Measurements from ENCODE around the gene ADAMTSL1. TPM values are rescaled to one million over a fixed set of nuclear protein-coding genes. Genes with fewer than 3 reads are reported as not detected.

ADAMTSL1 gene
- total and polyA plus RNA-seq, 2 of the 8 experiments (the other 6 are each of a cell fraction or from before 2014, with no cell fraction given) = 0.84 to 1.1 TPM

- FAIRE-seq = no peak
- Histone ChIP-seq H3K27me3 (replicated peaks in 1 of 4; ENCODE audit: control insufficient read depth in 3 of 4, extremely low read depth in 1 of 4, insufficient read depth in 3 of 4, low read length in 3 of 4) (no peaks in the 10 kb centered on the region), H3K4me1 (replicated peaks in 1 of 4; ENCODE audit: control insufficient read depth in 3 of 4, insufficient read depth in 4 of 4, low read length in 3 of 4) (no peaks in the 10 kb centered on the region), H3K79me1 (ENCODE audit: low read depth, low read length) (no peaks in the 10 kb centered on the region), H3K23me2 (ENCODE audit: low read depth, low read length) (no peaks in the 10 kb centered on the region), H3K18ac (ENCODE audit: extremely low read depth, low read length) (no peak overlapping the region), H2BK5ac (ENCODE audit: low read depth, low read length) (no peak overlapping the region), H2AFZ (ENCODE audit: low read length) (no peak overlapping the region), H3K9ac (replicated peaks in 1 of 4; ENCODE audit: extremely low read depth in 1 of 4, low read depth in 3 of 4, low read length in 3 of 4) (no peak overlapping the region), H3K9me3 (ENCODE audit: insufficient read depth in 2 of 2, low read depth in 1 of 2, low read length in 1 of 2) (no peaks in the 10 kb centered on the region), H4K91ac (replicated peaks; ENCODE audit: insufficient read length, low read length) (no peak overlapping the region), H2AK5ac (ENCODE audit: low read depth, low read length) (no peak overlapping the region), H2BK120ac (replicated peaks; ENCODE audit: low read depth, low read length) (no peak overlapping the region), H2BK12ac (ENCODE audit: low read depth, low read length) (no peak overlapping the region), H3K14ac (ENCODE audit: insufficient read length) (no peak overlapping the region), H3K27ac (ENCODE audit: low read depth, low read length) (no peak overlapping the region), H2BK20ac (ENCODE audit: low read length) (no peak overlapping the region), H3K36me3 (ENCODE audit: control insufficient read depth in 2 of 4, insufficient read depth in 4 of 4, low read length in 3 of 4) (no peaks in the 10 kb centered on the region), H3K56ac (replicated peaks; ENCODE audit: insufficient read length, low read depth, low read length) (no peak overlapping the region), H3K79me2 (ENCODE audit: control insufficient read depth in 1 of 2, insufficient read depth in 2 of 2, low read length in 2 of 2) (no peaks in the 10 kb centered on the region), H3K23ac (ENCODE audit: insufficient read length) (no peak overlapping the region), H4K20me1 (replicated peaks in 1 of 2; ENCODE audit: control insufficient read depth in 1 of 2, insufficient read depth in 2 of 2, low read length in 2 of 2) (no peaks in the 10 kb centered on the region), H4K5ac (ENCODE audit: insufficient read length, low read depth, low read length) (no peak overlapping the region), H3K4me3 (ENCODE audit: extremely low read depth in 1 of 4, insufficient read depth in 2 of 4, low read depth in 3 of 4, low read length in 4 of 4) (no peak overlapping the region), H4K8ac (ENCODE audit: extremely low read depth, insufficient read depth, low read length) (no peak overlapping the region), H3K4me2 (ENCODE audit: insufficient read depth in 1 of 2, low read depth in 2 of 2, low read length in 2 of 2) (no peak overlapping the region), H2BK15ac (ENCODE audit: low read length) (no peak overlapping the region), H3K4ac (replicated peaks; ENCODE audit: insufficient read length, low read depth, low read length) (no peak overlapping the region)
- POLR2A ChIA-PET (ENCODE audit: partially characterized antibody) = no interaction called here
- WGBS, 2 experiments (ENCODE audit: extremely low coverage in 1 of 2, insufficient coverage in 1 of 2, insufficient read length in 1 of 2, insufficient replicate concordance in 2 of 2, low coverage in 1 of 2, low lambda C conversion rate in 2 of 2, missing lambda C conversion rate in 1 of 2) = 90% methylated on average over 4 of the region's 4 CpGs; no CpG with 5 or more reads in 1 of the 2 experiments
- no peak for DNase-seq (ENCODE audit: low read depth in 1 of 2, low spot score in 2 of 2)
- CTCF ChIA-PET (ENCODE audit: partially characterized antibody) = interaction anchor here (1.8 to 2.8 kb wide), 2 partner anchors 11 to 15 kb away, joined by 3 to 6 read pairs; no protein-coding TSS in a partner anchor
- no peak for TF ChIP-seq TEAD4 (IDR thresholded peaks at IDR 0.05; ENCODE audit: low read depth, low read length)
- TF ChIP-seq CHD1 (IDR thresholded peaks at IDR 0.05; ENCODE audit: low read depth, low read length) = no peak
- TF ChIP-seq PHF8 (conservative IDR thresholded peaks at IDR 0.05; ENCODE audit: low read depth, low read length) = no peak
- TF ChIP-seq BCL11A (IDR thresholded peaks at IDR 0.05; ENCODE audit: low read depth in 2 of 2, low read length in 2 of 2) = no peak
- TF ChIP-seq, protein P1, sequence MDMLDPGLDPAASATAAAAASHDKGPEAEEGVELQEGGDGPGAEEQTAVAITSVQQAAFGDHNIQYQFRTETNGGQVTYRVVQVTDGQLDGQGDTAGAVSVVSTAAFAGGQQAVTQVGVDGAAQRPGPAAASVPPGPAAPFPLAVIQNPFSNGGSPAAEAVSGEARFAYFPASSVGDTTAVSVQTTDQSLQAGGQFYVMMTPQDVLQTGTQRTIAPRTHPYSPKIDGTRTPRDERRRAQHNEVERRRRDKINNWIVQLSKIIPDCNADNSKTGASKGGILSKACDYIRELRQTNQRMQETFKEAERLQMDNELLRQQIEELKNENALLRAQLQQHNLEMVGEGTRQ (IDR thresholded peaks at IDR 0.05; ENCODE audit: low read length) = no peak
- TF ChIP-seq CBX5 (IDR thresholded peaks at IDR 0.05; ENCODE audit: low read depth, low read length) = no peak
- TF ChIP-seq ASH2L (IDR thresholded peaks at IDR 0.05; ENCODE audit: low read length) = no peak
- TF ChIP-seq SIX5 (IDR thresholded peaks at IDR 0.05; ENCODE audit: low read depth, low read length) = no peak
- no peak for TF ChIP-seq EGR1 (IDR thresholded peaks at IDR 0.05; ENCODE audit: borderline replicate concordance, low read depth, low read length)
- no peak for TF ChIP-seq JUN (IDR thresholded peaks at IDR 0.05; ENCODE audit: low read depth, low read length)
- no peak for TF ChIP-seq HDAC6 (IDR thresholded peaks at IDR 0.05; ENCODE audit: low read depth, low read length)
- no peak for TF ChIP-seq CTCF (IDR thresholded peaks at IDR 0.05; ENCODE audit: control extremely low read depth in 1 of 3, insufficient read depth in 1 of 3, low read depth in 1 of 3, low read length in 3 of 3)
Observed at GRCh38 chr9:18754537-18754936, 280.6 kb downstream of the ADAMTSL1 start.

All from H1 (cell line).